B cell (primary cell): ENCODE data around the gene ZFYVE27.

Source experiments
- CTCF ChIP-seq: fragments of 200-600 bp; IDR thresholded peaks from one replicate; pipeline ENCODE4 v1.8.0; 2022; ENCODE audit warnings: antibody characterized with exemption, mild to moderate bottlenecking
- EZH2 ChIP-seq: IDR thresholded peaks from 2 replicates; pipeline ENCODE4 v1.6.1; 2012; ENCODE audit warnings: borderline replicate concordance, low read depth, mild to moderate bottlenecking, moderate library complexity, low read length; ENCODE audit not compliant: insufficient read depth, poor library complexity, severe bottlenecking

DNA sequence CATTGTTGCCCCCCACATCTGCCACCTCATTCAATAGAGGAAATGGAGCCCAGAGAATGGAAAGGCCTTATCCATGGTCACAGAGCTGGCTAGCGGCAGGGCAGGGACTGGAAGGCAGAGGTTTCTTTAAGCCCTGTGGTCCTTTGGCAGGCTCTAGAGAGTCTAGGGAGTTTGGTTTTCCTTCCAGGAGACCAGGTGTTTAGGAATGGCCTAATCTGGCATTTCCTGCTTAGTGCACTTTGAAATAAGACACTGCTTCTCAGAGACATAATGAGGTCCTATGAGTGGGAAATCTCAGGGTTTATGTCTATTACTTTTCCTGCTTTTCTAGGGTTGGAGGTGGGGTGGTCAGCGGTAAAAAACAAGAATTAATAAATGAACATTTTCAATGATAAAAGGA lies 17.3 kb upstream of the ZFYVE27 start:
- TF ChIP-seq EZH2 (no peak), CTCF (no peak)
